SU-DHL-6 (cell line): ENCODE data around the gene NUBP2.

Experiments used
- H2AFZ ChIP-seq: fragments of 200-600 bp; sonication (generic); 2 replicates; pipeline ENCODE4 v1.6.1; 2014; ENCODE audit warnings: low read depth, mild to moderate bottlenecking, moderate library complexity, mixed read lengths, antibody characterized with exemption, low read length; ENCODE audit not compliant: severe bottlenecking
- H3F3A ChIP-seq: fragments of 200-600 bp; shearing (Covaris generic); 2 replicates; pipeline ENCODE4 v1.6.0; 2016; ENCODE audit warnings: antibody characterized with exemption, mild to moderate bottlenecking; ENCODE audit not compliant: insufficient read depth
- H3K27ac ChIP-seq: fragments of 200-600 bp; sonication (generic); 2 replicates; pipeline ENCODE4 v1.5.1; 2016; ENCODE audit warnings: low read depth, mild to moderate bottlenecking, low read length, moderate library complexity, mixed read lengths
- H3K27me3 ChIP-seq: fragments of 200-600 bp; sonication (generic), shearing (Covaris generic); 2 replicates; pipeline ENCODE4 v1.6.0; 2014; ENCODE audit warnings: mild to moderate bottlenecking, low read length
- H3K36me3 ChIP-seq: fragments of 200-600 bp; sonication (generic); 2 replicates; pipeline ENCODE4 v1.6.1; 2014; ENCODE audit warnings: mild to moderate bottlenecking, low read length, mixed read lengths
- H3K4me2 ChIP-seq: fragments of 300-600, 200-600 bp; shearing (Covaris generic), sonication (generic); 2 replicates; pipeline ENCODE4 v1.6.0; 2014; ENCODE audit warnings: low read length, low read depth, mild to moderate bottlenecking; ENCODE audit not compliant: poor library complexity, severe bottlenecking
- H3K4me3 ChIP-seq: fragments of 200-600 bp; sonication (generic); 2 replicates; pipeline ENCODE4 v1.5.1; 2014; ENCODE audit warnings: antibody characterized with exemption, low read length, mild to moderate bottlenecking, mixed read lengths; ENCODE audit not compliant: insufficient read depth, poor library complexity, severe bottlenecking
- H3K79me2 ChIP-seq: fragments of 200-600 bp; sonication (generic); 2 replicates; pipeline ENCODE4 v1.6.1; 2014; ENCODE audit warnings: mild to moderate bottlenecking, low read length, moderate library complexity; ENCODE audit not compliant: insufficient read depth
- H3K9ac ChIP-seq: fragments of 200-600 bp; sonication (generic); 2 replicates; pipeline ENCODE4 v1.7.0; 2014; ENCODE audit warnings: mild to moderate bottlenecking, low read length
- H3K9me2 ChIP-seq: fragments of 200-600 bp; sonication (generic); replicated peaks from 2 replicates; pipeline ENCODE4 v1.6.1; 2014; ENCODE audit warnings: low read length; ENCODE audit not compliant: insufficient read depth
- H3K9me3 ChIP-seq: fragments of 200-600 bp; sonication (generic); 2 replicates; pipeline ENCODE4 v1.6.1; 2014; ENCODE audit warnings: low read length, mixed read lengths; ENCODE audit not compliant: insufficient read depth
- H4K20me1 ChIP-seq: fragments of 200-600 bp; sonication (generic); 2 replicates; pipeline ENCODE4 v1.6.1; 2014; ENCODE audit warnings: low read depth, mild to moderate bottlenecking, antibody characterized with exemption, low read length, moderate library complexity, mixed read lengths
- EZH2phosphoT487 ChIP-seq: fragments of 200-600 bp; sonication (generic), shearing (Covaris generic); conservative IDR thresholded peaks from 2 replicates; pipeline ENCODE4 v1.6.1; 2018; ENCODE audit warnings: mild to moderate bottlenecking, antibody characterized with exemption, low read length, moderate library complexity, mixed read lengths
- TF ChIP-seq, protein P1 (sequence below): fragments of 200-600 bp; sonication (generic); IDR thresholded peaks from one replicate; pipeline ENCODE4 v1.5.1; 2017; ENCODE audit warnings: antibody characterized with exemption, mild to moderate bottlenecking, low read length, moderate library complexity; ENCODE audit not compliant: insufficient read depth, poor library complexity, severe bottlenecking

The NUBP2 gene

DNA sequence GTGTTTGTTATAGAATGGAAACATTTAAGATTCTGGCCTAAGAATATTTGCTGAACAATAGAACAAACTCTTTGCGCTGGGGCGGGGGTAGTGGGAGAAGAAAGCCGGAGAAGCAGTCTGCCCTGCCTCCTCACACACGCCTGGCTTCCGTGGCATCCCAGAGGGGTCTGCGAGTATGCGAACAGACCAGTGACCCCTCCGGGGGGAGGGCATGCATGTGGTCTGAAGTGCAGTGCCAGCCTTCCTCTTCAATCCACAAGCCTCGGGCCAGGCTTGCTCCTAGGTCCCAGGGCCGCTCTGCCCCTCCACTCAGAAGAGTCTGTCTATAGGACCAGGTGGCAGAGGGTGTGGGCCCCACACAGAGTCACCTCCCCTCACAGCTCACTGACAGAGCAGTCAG is 24.9 kb downstream of the NUBP2 start:
- no peak overlapping the region for H3K4me2 ChIP-seq
- no peak overlapping the region for H2AFZ ChIP-seq
- H3K9ac ChIP-seq: no peak overlapping the region
- no peak overlapping the region for H3K4me3 ChIP-seq
- no peaks in the 10 kb centered on the region for H3K27me3 ChIP-seq
- H3K36me3 ChIP-seq: no peaks in the 10 kb centered on the region
- no peaks in the 10 kb centered on the region for H3K9me3 ChIP-seq
- no peak overlapping the region for H3K27ac ChIP-seq
- no peaks in the 10 kb centered on the region for H3K79me2 ChIP-seq
- no peaks in the 10 kb centered on the region for H3K9me2 ChIP-seq
- no peaks in the 10 kb centered on the region for H4K20me1 ChIP-seq
- no peaks in the 10 kb centered on the region for H3F3A ChIP-seq
- TF ChIP-seq, protein P1, sequence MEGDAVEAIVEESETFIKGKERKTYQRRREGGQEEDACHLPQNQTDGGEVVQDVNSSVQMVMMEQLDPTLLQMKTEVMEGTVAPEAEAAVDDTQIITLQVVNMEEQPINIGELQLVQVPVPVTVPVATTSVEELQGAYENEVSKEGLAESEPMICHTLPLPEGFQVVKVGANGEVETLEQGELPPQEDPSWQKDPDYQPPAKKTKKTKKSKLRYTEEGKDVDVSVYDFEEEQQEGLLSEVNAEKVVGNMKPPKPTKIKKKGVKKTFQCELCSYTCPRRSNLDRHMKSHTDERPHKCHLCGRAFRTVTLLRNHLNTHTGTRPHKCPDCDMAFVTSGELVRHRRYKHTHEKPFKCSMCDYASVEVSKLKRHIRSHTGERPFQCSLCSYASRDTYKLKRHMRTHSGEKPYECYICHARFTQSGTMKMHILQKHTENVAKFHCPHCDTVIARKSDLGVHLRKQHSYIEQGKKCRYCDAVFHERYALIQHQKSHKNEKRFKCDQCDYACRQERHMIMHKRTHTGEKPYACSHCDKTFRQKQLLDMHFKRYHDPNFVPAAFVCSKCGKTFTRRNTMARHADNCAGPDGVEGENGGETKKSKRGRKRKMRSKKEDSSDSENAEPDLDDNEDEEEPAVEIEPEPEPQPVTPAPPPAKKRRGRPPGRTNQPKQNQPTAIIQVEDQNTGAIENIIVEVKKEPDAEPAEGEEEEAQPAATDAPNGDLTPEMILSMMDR: no peak
- no peak for TF ChIP-seq EZH2phosphoT487

DNA sequence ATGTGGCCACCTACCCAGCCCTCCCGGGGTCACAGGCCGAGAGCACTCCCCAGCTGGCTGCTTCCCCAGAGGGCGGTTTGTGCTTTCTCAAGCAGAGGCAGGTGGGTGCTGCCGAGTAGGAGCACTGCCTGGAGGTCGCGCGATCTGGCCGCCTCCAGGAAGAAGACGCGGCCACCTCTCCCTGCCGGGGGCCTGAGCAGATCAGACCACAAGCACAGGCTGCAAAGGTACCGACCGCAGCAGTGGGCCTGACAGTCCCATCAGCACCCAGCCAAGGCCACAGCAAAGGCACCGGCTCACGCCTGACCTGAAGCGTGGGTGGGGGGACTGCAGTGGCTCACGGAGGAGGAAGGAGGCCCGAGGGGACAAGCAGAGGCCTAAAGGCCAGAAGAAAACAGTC is 25.9 kb downstream of the NUBP2 start:
- Histone ChIP-seq H3K4me3 (no peak overlapping the region), H3F3A (no peaks in the 10 kb centered on the region), H3K9me2 (no peaks in the 10 kb centered on the region), H4K20me1 (no peaks in the 10 kb centered on the region), H3K9me3 (no peaks in the 10 kb centered on the region), H3K36me3 (no peaks in the 10 kb centered on the region), H3K27ac (no peak overlapping the region), H3K79me2 (no peaks in the 10 kb centered on the region), H2AFZ (no peak overlapping the region), H3K27me3 (no peaks in the 10 kb centered on the region), H3K9ac (no peak overlapping the region), H3K4me2 (no peak overlapping the region)
- TF ChIP-seq, protein P1: no peak
- no peak for TF ChIP-seq EZH2phosphoT487

DNA sequence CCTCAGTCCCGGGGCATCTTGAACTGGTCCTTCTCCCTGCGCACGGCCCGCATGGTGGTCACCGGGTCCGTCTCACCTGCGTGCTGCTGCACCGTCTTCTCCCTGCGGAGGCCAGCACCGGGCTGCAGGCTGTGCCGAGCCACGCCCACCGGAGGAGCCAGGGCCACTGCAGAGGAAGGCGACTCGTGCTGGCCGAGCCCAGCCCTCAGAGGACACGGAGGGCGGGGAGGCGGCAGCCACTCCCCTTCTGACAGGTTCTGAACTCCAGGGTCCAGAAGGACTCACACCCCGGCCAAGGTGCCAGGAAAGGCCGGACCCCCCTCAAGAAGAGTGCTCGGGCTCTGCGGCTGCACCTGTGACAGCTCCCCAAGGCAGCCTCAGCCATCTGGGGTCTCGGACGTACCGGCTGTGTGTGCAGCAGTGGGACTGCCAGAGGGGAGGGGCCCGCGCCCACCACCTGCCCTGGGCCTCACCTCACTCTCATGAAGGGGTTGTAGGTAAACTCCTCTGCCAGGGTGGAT is 26.6 kb downstream of the NUBP2 start:
- Histone ChIP-seq H4K20me1 (no peaks in the 10 kb centered on the region), H3F3A (no peaks in the 10 kb centered on the region), H3K27ac (no peak overlapping the region), H3K9ac (no peak overlapping the region), H3K4me2 (no peak overlapping the region), H3K9me2 (no peaks in the 10 kb centered on the region), H3K4me3 (no peak overlapping the region), H3K79me2 (no peaks in the 10 kb centered on the region), H3K9me3 (no peaks in the 10 kb centered on the region), H3K36me3 (no peaks in the 10 kb centered on the region), H3K27me3 (no peaks in the 10 kb centered on the region), H2AFZ (no peak overlapping the region)
- TF ChIP-seq, protein P1: no peak
- TF ChIP-seq EZH2phosphoT487: no peak
